SK-N-SH (cell line): ENCODE results near the gene AHDC1. TPM values are rescaled to one million over a fixed set of nuclear protein-coding genes. Genes with fewer than 3 reads are reported as not detected.

Source experiments
- CTCF ChIA-PET: fragments of 300-600, 350-600 bp; formaldehyde crosslinking; extraction: SDS; loops from one replicate; lab custom pipeline; 2021; lab: Yijun Ruan, JAX
- POLR2A ChIA-PET: fragments of 350-600 bp; sonication (Branson Sonifier 250); formaldehyde crosslinking; extraction: SDS; loops from one replicate; lab custom pipeline; 2020; ENCODE audit warnings: antibody characterized with exemption, inconsistent platforms; lab: Yijun Ruan, JAX
- DNase-seq: peaks from one replicate; pipeline ENCODE4 v3.0.0; 2012
- H2AFZ ChIP-seq: fragments of 200-600 bp; sonication (generic); 2 replicates; pipeline ENCODE4 v1.8.1; 2016; ENCODE audit warnings: antibody characterized with exemption, mild to moderate bottlenecking, low read depth
- H3F3A ChIP-seq: fragments of 200-600 bp; sonication (generic); replicated peaks from 2 replicates; pipeline ENCODE3; 2016; ENCODE audit warnings: antibody characterized with exemption, mild to moderate bottlenecking; ENCODE audit not compliant: insufficient read depth
- H3K27ac ChIP-seq, 2 experiments: fragments of 200-500 bp in 1 of 2; fragments of 200-600 bp in 1 of 2; sonication (Bioruptor generic) in 1 of 2; sonication (generic), shearing (Covaris generic) in 1 of 2; 2 replicates each; pipeline versions ENCODE4 v1.5.1 to v1.6.1; 2014 to 2016; ENCODE audit warnings: low read depth in 2 of 2, inconsistent platforms in 1 of 2, low read length in 1 of 2, mild to moderate bottlenecking in 1 of 2, mixed read lengths in 1 of 2
- H3K27me3 ChIP-seq: fragments of 200-600 bp; sonication (generic), shearing (Covaris generic); 2 replicates; pipeline ENCODE4 v1.6.1; 2016; ENCODE audit warnings: mixed run types; ENCODE audit not compliant: insufficient read depth
- H3K36me3 ChIP-seq, 2 experiments: fragments of 200-500 bp in 1 of 2; fragments of 200-600 bp in 1 of 2; sonication (Bioruptor generic) in 1 of 2; sonication (generic) in 1 of 2; replicated peaks in 1 of 2; 2 replicates each; pipeline versions ENCODE3 to v1.5.1; 2014 to 2016; ENCODE audit warnings: low read length in 1 of 2, mild to moderate bottlenecking in 1 of 2; ENCODE audit not compliant: insufficient read depth in 2 of 2, control insufficient read depth in 1 of 2
- H3K4me1 ChIP-seq, 2 experiments: fragments of 200-500 bp in 1 of 2; fragments of 200-600 bp in 1 of 2; sonication (Bioruptor generic) in 1 of 2; sonication (generic), shearing (Covaris generic) in 1 of 2; 2 replicates each; pipeline versions ENCODE4 v1.5.1 to v1.6.1; 2014 to 2016; ENCODE audit warnings: low read depth in 1 of 2, low read length in 1 of 2, mixed run types in 1 of 2; ENCODE audit not compliant: insufficient read depth in 2 of 2, control insufficient read depth in 1 of 2
- H3K4me2 ChIP-seq: fragments of 200-600 bp; sonication (generic), shearing (Covaris generic); 2 replicates; pipeline ENCODE4 v1.6.1; 2017; ENCODE audit warnings: mixed run types
- H3K4me3 ChIP-seq, 2 experiments: fragments of 200-500 bp in 1 of 2; fragments of 200-600 bp in 1 of 2; sonication (Bioruptor generic) in 1 of 2; sonication (generic), shearing (Covaris generic) in 1 of 2; 2 replicates each; pipeline versions ENCODE4 v1.5.1 to v1.8.1; 2014 to 2016; ENCODE audit warnings: low read depth in 2 of 2, inconsistent platforms in 1 of 2, low read length in 1 of 2, mild to moderate bottlenecking in 1 of 2, mixed read lengths in 1 of 2, moderate library complexity in 1 of 2
- H3K79me2 ChIP-seq: fragments of 200-600 bp; sonication (generic); 2 replicates; pipeline ENCODE4 v1.8.1; 2017; ENCODE audit warnings: mild to moderate bottlenecking; ENCODE audit not compliant: insufficient read depth
- H3K9ac ChIP-seq: fragments of 200-600 bp; sonication (generic); 2 replicates; pipeline ENCODE4 v1.6.1; 2017; ENCODE audit warnings: mixed run types
- H3K9me2 ChIP-seq: fragments of 200-600 bp; sonication (generic); 2 replicates; pipeline ENCODE4 v1.6.1; 2017; ENCODE audit warnings: mixed run types
- H3K9me3 ChIP-seq: fragments of 200-600 bp; sonication (generic); 2 replicates; pipeline ENCODE4 v1.6.1; 2017; ENCODE audit warnings: mixed run types, mild to moderate bottlenecking, moderate library complexity
- H4K20me1 ChIP-seq: fragments of 200-600 bp; sonication (generic); 2 replicates; pipeline ENCODE4 v1.6.1; 2017; ENCODE audit warnings: mild to moderate bottlenecking, mixed run types; ENCODE audit not compliant: insufficient read depth
- CTCF ChIP-seq: fragments of 200-600 bp; sonication (generic); IDR thresholded peaks from 2 replicates; pipeline ENCODE4 v1.6.1; 2017; ENCODE audit warnings: antibody characterized with exemption, mild to moderate bottlenecking, moderate library complexity
- FOSL2 ChIP-seq: IDR thresholded peaks from 2 replicates; pipeline ENCODE4 v1.4.0; 2012; ENCODE audit warnings: low read depth, mild to moderate bottlenecking, moderate library complexity, borderline replicate concordance
- POLR2AphosphoS5 ChIP-seq: IDR thresholded peaks from 2 replicates; pipeline ENCODE4 v1.6.1; 2012; ENCODE audit warnings: low read depth, low read length
- RCOR1 ChIP-seq: fragments of 150-350 bp; IDR thresholded peaks from 2 replicates; pipeline ENCODE4 v1.6.1; 2017; ENCODE audit warnings: antibody characterized with exemption, low read length
- RFX5 ChIP-seq: IDR thresholded peaks from 2 replicates; pipeline ENCODE4 v1.6.1; 2012; ENCODE audit warnings: mild to moderate bottlenecking, improper control_type of control experiment, low read length
- SMC3 ChIP-seq: IDR thresholded peaks from 2 replicates; pipeline ENCODE4 v1.6.1; 2012; ENCODE audit warnings: low read depth, low read length, improper control_type of control experiment
- TEAD4 ChIP-seq: IDR thresholded peaks from 2 replicates; pipeline ENCODE4 v1.4.0; 2012; ENCODE audit warnings: mild to moderate bottlenecking, borderline replicate concordance; ENCODE audit not compliant: insufficient read depth
- USF1 ChIP-seq: IDR thresholded peaks from 2 replicates; pipeline ENCODE4 v1.4.0; 2012; ENCODE audit warnings: low read depth, borderline replicate concordance
- WGBS: methylation state at CpG from one replicate; pipeline ENCODE4 v1.1.6; 2017; ENCODE audit warnings: low lambda C conversion rate; 5-methylcytosine and 5-hydroxymethylcytosine counted together
- polyA plus RNA-seq, 3 experiments: library from polyadenylated mRNA; depleted of rRNA; stranded (reverse); fragments of >200 nt; gene quantifications; 2 replicates each; pipeline ENCODE4 v1.2.3, GENCODE V29; 2012

AHDC1 gene
- polyA plus RNA-seq, 1 of the 3 experiments (the other 2 are of a cell fraction) = 8.5 TPM

- TF ChIP-seq RFX5 (no peak), CTCF (no peak), RCOR1 (no peak), POLR2AphosphoS5 (no peak), SMC3 (no peak), FOSL2 (no peak)
- POLR2A ChIA-PET = no interaction called here
- 82% methylated on average over 6 of the region's 7 CpGs for WGBS
- CTCF ChIA-PET = interaction anchor here (0.8 to 11.9 kb wide), 8 partner anchors 8 to 181 kb away, joined by 3 to 131 read pairs (median 4); no protein-coding TSS in a partner anchor
- H3K79me2 ChIP-seq = peaks cover 72% of the 10 kb centered on the region; the same call in 1 of the 2 replicates
- peaks cover 43 to 47% of the 10 kb centered on the region in 2 experiments; a peak in 3 of 4 replicates for H3K4me1 ChIP-seq
- H3K9me2 ChIP-seq = no peaks in the 10 kb centered on the region
- no peak overlapping the region for H3K27ac ChIP-seq
- peaks cover 6% of the 10 kb centered on the region for H3F3A ChIP-seq
- H3K36me3 ChIP-seq = no peaks in the 10 kb centered on the region
- H2AFZ ChIP-seq = no peak overlapping the region
- H3K4me2 ChIP-seq = 0 out of 2 replicates have a peak overlapping the region, but pooled peaks have one; percentile 70
- H3K9me3 ChIP-seq = no peaks in the 10 kb centered on the region
- H4K20me1 ChIP-seq = peaks cover 57% of the 10 kb centered on the region
- H3K27me3 ChIP-seq = no peaks in the 10 kb centered on the region
- no peak overlapping the region for H3K4me3 ChIP-seq
- H3K9ac ChIP-seq = no peak overlapping the region
- no peak for DNase-seq
These were observed 27.1 kb downstream of the AHDC1 start for GRCh38 chr1:27576806-27577227.

GRCh38 chr1:27575840-27576331, 28.1 kb downstream of the AHDC1 start:
- Histone ChIP-seq H3K79me2 (peaks cover 73% of the 10 kb centered on the region; the same call in 1 of the 2 replicates), H3K4me2 (peak overlapping the region; percentile 70; the same call in 1 of the 2 replicates), H3K4me3 (peak overlapping the region; percentile 31 to 35; a peak in 2 of 4 replicates), H3K9me2 (no peaks in the 10 kb centered on the region), H3K9me3 (no peaks in the 10 kb centered on the region), H3K4me1 (peaks cover 48 to 55% of the 10 kb centered on the region in 2 experiments; a peak in 3 of 4 replicates), H3K27me3 (no peaks in the 10 kb centered on the region), H2AFZ (no peak overlapping the region), H3K9ac (peak overlapping the region; percentile 36; the same call in 1 of the 2 replicates), H3F3A (peaks cover 6% of the 10 kb centered on the region), H3K36me3 (no peaks in the 10 kb centered on the region), H3K27ac (peak overlapping the region; percentile 30 to 50; a peak in 2 of 4 replicates)
- DNase-seq = peak; percentile 83
- TF ChIP-seq USF1 = peak; percentile 65
- 0 out of 2 replicates have a peak, but pooled peaks have one; percentile 11 for TF ChIP-seq CTCF
- TF ChIP-seq TEAD4 = no peak
- TF ChIP-seq, all 33 proteins: peak for 2
- ChIA-PET CTCF (interaction anchor here (0.7 to 24.8 kb wide), 10 partner anchors 8 to 180 kb away, joined by 3 to 603 read pairs (median 4); partner anchors contain the start of gene AHDC1), POLR2A (no interaction called here)
- peaks cover 60% of the 10 kb centered on the region for H4K20me1 ChIP-seq
- WGBS = 26% methylated on average over 13 of the region's 44 CpGs
